Spleen (tissue), 11 donors: ENCODE data around the gene TMEM120B. TPM values are rescaled to one million over a fixed set of nuclear protein-coding genes. Genes with fewer than 3 reads are reported as not detected.
A peak's percentile ranks its signal among the peaks of the same experiment; 100 is the strongest.

Experiments used
- DNase-seq: peaks from one replicate; pipeline ENCODE4 v3.0.0-alpha.2; 2020
- H3K27ac ChIP-seq, 8 donors: fragments of 200-600 bp; sonication (generic) in 7 of 8; 1 replicate in 4 of 8; 2 replicates in 4 of 8; pipeline versions ENCODE4 v1.5.0 to v1.8.0; 2016 to 2021; ENCODE audit warnings: inconsistent platforms in 4 of 8, mild to moderate bottlenecking in 4 of 8, moderate library complexity in 1 of 8
- H3K27me3 ChIP-seq, 7 donors: fragments of 200-600 bp; sonication (generic) in 6 of 7; replicated peaks in 1 of 7; 1 replicate in 4 of 7; 2 replicates in 3 of 7; pipeline versions ENCODE4 v1.5.0 to v1.8.0; 2016 to 2021; ENCODE audit warnings: inconsistent platforms in 3 of 7, mild to moderate bottlenecking in 1 of 7
- H3K36me3 ChIP-seq, 6 donors: fragments of 200-600 bp; sonication (generic) in 5 of 6; 1 replicate in 4 of 6; 2 replicates in 2 of 6; pipeline versions ENCODE4 v1.5.0 to v1.8.0; 2016 to 2021; ENCODE audit warnings: inconsistent platforms in 2 of 6
- H3K4me1 ChIP-seq, 6 donors: fragments of 200-600 bp; sonication (generic) in 5 of 6; 1 replicate in 3 of 6; 2 replicates in 3 of 6; pipeline versions ENCODE4 v1.5.0 to v1.8.0; 2016 to 2021; ENCODE audit warnings: inconsistent platforms in 3 of 6
- H3K4me3 ChIP-seq, 8 donors: fragments of 200-600 bp; sonication (generic) in 7 of 8; 1 replicate in 4 of 8; 2 replicates in 4 of 8; pipeline versions ENCODE4 v1.5.0 to v1.8.0; 2016 to 2021; ENCODE audit warnings: inconsistent platforms in 4 of 8, mild to moderate bottlenecking in 4 of 8, moderate library complexity in 2 of 8
- H3K9me3 ChIP-seq, 8 donors: fragments of 200-600 bp; sonication (generic) in 7 of 8; 1 replicate in 4 of 8; 2 replicates in 4 of 8; pipeline versions ENCODE4 v1.5.0 to v1.8.0; 2016 to 2021; ENCODE audit warnings: inconsistent platforms in 4 of 8
- POLR2A ChIP-seq, 3 donors: fragments of 450-650 bp; IDR thresholded peaks; one replicate each; pipeline ENCODE4 v1.5.1; 2017; ENCODE audit warnings: antibody characterized with exemption in 3 of 3, mild to moderate bottlenecking in 1 of 3
- POLR2AphosphoS5 ChIP-seq, 3 donors: sonication (generic); formaldehyde crosslinking; IDR thresholded peaks; one replicate each; pipeline ENCODE4 v1.5.1; 2017; ENCODE audit warnings: antibody characterized with exemption in 3 of 3
- WGBS, 5 donors: extraction: QIAGEN DNeasy Blood & Tissue Kit in 3 of 5; methylation state at CpG; one replicate each; pipeline versions ENCODE4 v1.1.5 to v1.1.7; 2013 to 2018; 5-methylcytosine and 5-hydroxymethylcytosine counted together
- intact Hi-C: fragments of 100-400 bp; cut with DNase I; formaldehyde crosslinking; loops from one replicate; pipeline ENCODE4 v1.15.0; 2023; ENCODE audit warnings: low total_unique reads
- polyA plus RNA-seq, 3 donors: library from polyadenylated mRNA; stranded (reverse); fragments of 200-250 nt; gene quantifications; one replicate each; pipeline ENCODE4 v1.2.1, GENCODE V29; 2013
- total RNA-seq, 7 donors: library from RNA; depleted of rRNA in 3 of 7; stranded (reverse); fragments of >200 nt in 3 of 7; fragmentation: NEBNext Ultra II Directional in 4 of 7; extraction: Animal tissue kit (Norgen Biotek cat#: 25700) in 4 of 7; gene quantifications; one replicate each; pipeline versions ENCODE4 v1.1.0 to v1.2.1, GENCODE V29; 2016 to 2021
- TF ChIP-seq, protein P1 (sequence below), 11 experiments: fragments of 200-600 bp in 7 of 11; fragments of 450-650 bp in 4 of 11; sonication (generic) in 4 of 11; IDR thresholded peaks in 8 of 11; conservative IDR thresholded peaks in 3 of 11; 1 replicate in 7 of 11; 2 replicates in 4 of 11; pipeline versions ENCODE4 v1.4.0 to v1.8.0; 2016 to 2021; ENCODE audit warnings: antibody characterized with exemption in 11 of 11, inconsistent platforms in 4 of 11, mild to moderate bottlenecking in 1 of 11
- donor health status: healthy with polysubstance abuse.
- donor health status: DM: no; HTN: no; CAD: no; lungs with moderate emphysema.
- donor health status: DM: no; HTN: no; CAD: no.
- donor health status: Bipolar disorder and iron deficiency.
- donor health status: healthy.
- donor health status: DM: no; HTN: no; CAD: no.
- donor health status: DM: yes; HTN: yes; CAD: no.

Gene TMEM120B
- total and polyA plus RNA-seq, 10 donors, result 2.9 to 8.9 (median 5.8) TPM

DNA sequence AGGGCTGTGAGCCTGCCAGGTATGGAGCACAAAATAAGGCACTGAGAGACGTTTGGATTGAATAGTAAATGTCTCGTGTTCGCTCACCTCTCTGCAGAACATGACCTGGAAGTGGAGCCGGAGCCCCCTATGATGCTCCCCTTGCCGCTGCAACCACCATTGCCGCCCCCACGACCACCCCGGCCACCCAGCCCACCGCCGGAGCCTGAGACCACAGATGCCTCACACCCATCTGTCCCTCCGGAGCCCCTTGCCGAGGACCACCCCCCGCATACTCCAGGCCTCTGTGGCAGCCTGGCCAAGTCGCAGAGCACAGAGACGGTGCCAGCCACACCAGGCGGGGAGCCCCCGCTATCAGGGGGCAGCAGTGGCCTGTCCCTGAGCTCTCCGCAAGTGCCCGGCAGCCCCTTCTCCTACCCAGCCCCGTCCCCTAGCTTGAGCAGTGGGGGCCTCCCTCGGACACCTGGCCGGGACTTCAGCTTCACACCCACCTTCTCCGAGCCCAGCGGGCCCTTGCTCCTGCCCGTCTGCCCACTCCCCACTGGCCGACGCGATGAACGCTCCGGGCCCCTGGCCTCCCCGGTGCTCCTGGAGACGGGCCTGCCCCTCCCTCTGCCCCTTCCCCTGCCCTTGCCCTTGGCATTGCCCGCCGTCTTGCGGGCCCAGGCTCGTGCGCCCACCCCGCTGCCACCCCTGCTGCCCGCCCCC, 110.0 kb downstream of the TMEM120B start:
- Histone ChIP-seq H3K27ac (no peak overlapping the region), H3K4me1 (peaks cover 0 to 6% (median 0%) of the 10 kb centered on the region in 6 donors), H3K27me3 (no peaks in the 10 kb centered on the region), H3K9me3 (no peaks in the 10 kb centered on the region), H3K36me3 (peaks cover 15 to 100% (median 87%) of the 10 kb centered on the region in 6 donors), H3K4me3 (no peak overlapping the region)
- WGBS, 5 donors, result 92 to 95% (median 93%) methylated on average over 19 to 39 of the region's 39 CpGs
- DNase-seq, result no peak
- intact Hi-C loops, result no loop called here
- TF ChIP-seq POLR2AphosphoS5 (IDR thresholded peaks at IDR 0.05), result peak in 1 of 3 donors; percentile 59
- TF ChIP-seq, protein P1, sequence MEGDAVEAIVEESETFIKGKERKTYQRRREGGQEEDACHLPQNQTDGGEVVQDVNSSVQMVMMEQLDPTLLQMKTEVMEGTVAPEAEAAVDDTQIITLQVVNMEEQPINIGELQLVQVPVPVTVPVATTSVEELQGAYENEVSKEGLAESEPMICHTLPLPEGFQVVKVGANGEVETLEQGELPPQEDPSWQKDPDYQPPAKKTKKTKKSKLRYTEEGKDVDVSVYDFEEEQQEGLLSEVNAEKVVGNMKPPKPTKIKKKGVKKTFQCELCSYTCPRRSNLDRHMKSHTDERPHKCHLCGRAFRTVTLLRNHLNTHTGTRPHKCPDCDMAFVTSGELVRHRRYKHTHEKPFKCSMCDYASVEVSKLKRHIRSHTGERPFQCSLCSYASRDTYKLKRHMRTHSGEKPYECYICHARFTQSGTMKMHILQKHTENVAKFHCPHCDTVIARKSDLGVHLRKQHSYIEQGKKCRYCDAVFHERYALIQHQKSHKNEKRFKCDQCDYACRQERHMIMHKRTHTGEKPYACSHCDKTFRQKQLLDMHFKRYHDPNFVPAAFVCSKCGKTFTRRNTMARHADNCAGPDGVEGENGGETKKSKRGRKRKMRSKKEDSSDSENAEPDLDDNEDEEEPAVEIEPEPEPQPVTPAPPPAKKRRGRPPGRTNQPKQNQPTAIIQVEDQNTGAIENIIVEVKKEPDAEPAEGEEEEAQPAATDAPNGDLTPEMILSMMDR (IDR thresholded peaks at IDR 0.05 in 8 of 11, conservative IDR thresholded peaks at IDR 0.05 in 3 of 11), result no peak

DNA sequence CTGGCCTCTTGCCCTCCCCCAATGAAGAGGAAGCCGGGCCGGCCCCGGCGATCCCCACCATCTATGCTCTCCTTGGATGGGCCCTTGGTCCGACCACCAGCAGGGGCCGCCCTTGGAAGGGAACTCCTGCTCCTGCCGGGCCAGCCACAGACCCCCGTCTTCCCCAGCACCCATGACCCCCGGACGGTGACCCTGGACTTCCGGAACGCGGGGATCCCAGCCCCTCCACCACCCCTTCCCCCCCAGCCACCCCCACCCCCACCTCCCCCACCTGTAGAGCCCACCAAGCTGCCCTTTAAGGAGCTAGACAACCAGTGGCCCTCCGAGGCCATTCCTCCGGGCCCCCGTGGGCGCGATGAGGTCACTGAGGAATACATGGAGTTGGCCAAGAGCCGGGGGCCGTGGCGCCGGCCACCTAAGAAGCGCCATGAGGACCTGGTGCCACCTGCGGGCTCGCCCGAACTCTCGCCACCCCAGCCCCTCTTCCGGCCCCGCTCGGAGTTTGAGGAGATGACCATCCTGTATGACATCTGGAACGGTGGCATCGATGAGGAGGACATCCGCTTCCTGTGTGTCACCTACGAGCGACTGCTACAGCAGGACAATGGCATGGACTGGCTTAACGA, 110.7 kb downstream of the TMEM120B start:
- Histone ChIP-seq H3K27me3 (no peaks in the 10 kb centered on the region), H3K4me1 (peaks cover 0 to 6% (median 0%) of the 10 kb centered on the region in 6 donors), H3K36me3 (peaks cover 9 to 100% (median 87%) of the 10 kb centered on the region in 6 donors), H3K9me3 (no peaks in the 10 kb centered on the region), H3K4me3 (no peak overlapping the region), H3K27ac (no peak overlapping the region)
- peak in 2 of 3 donors; percentile 26 to 46 for TF ChIP-seq POLR2AphosphoS5 (IDR thresholded peaks at IDR 0.05)
- TF ChIP-seq, protein P1 (IDR thresholded peaks at IDR 0.05 in 8 of 11, conservative IDR thresholded peaks at IDR 0.05 in 3 of 11), result no peak
- intact Hi-C loops, result no loop called here
- no peak for DNase-seq
- WGBS, 5 donors, result 84 to 90% (median 89%) methylated on average over 20 to 36 of the region's 36 CpGs

GRCh38 chr12:121823727-121824115, 111.2 kb downstream of the TMEM120B start:
- no peaks in the 10 kb centered on the region for H3K27me3 ChIP-seq
- peak; percentile 5 to 38 (median 13) for TF ChIP-seq POLR2AphosphoS5 (IDR thresholded peaks at IDR 0.05)
- TF ChIP-seq, protein P1 (IDR thresholded peaks at IDR 0.05 in 8 of 11, conservative IDR thresholded peaks at IDR 0.05 in 3 of 11), result no peak
- H3K4me3 ChIP-seq, result no peak overlapping the region
- WGBS, 5 donors, result 74 to 86% (median 84%) methylated on average over 6 to 12 of the region's 12 CpGs
- DNase-seq, result no peak
- no peak overlapping the region for H3K27ac ChIP-seq
- peaks cover 13 to 100% (median 87%) of the 10 kb centered on the region in 6 donors for H3K36me3 ChIP-seq
- H3K9me3 ChIP-seq, result no peaks in the 10 kb centered on the region
- intact Hi-C loops, result no loop called here
- H3K4me1 ChIP-seq, result peaks cover 0 to 6% (median 0%) of the 10 kb centered on the region in 6 donors

DNA sequence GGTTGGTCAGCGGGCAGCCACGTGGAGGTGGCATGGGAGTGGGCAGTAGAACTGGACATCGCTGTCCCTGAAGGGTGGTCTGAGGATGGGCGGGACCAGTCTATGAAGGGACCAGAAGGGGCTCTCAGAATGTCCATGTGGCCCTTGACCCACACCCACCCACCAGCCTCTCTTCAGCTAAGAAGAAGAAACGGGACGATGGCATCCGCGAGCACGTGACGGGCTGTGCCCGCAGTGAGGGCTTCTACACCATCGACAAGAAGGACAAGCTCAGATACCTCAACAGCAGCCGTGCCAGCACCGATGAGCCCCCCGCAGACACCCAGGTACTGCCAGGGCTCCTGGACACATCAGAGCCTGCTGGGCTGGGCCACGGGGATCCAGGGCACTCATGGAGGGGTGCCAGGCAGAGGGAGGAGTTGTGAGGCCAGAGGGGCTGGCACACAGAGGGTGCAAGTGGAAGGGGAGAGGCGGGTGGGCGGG, 112.5 kb downstream of the TMEM120B start:
- DNase-seq, result no peak
- intact Hi-C loops, result no loop called here
- Histone ChIP-seq H3K4me3 (no peak overlapping the region), H3K9me3 (no peaks in the 10 kb centered on the region), H3K4me1 (peaks cover 0 to 6% (median 0%) of the 10 kb centered on the region in 6 donors), H3K27me3 (no peaks in the 10 kb centered on the region), H3K36me3 (peaks cover 6 to 100% (median 86%) of the 10 kb centered on the region in 6 donors), H3K27ac (no peak overlapping the region)
- TF ChIP-seq POLR2AphosphoS5 (IDR thresholded peaks at IDR 0.05) (peak; percentile 33 to 71 (median 34)), POLR2A (IDR thresholded peaks at IDR 0.05) (no peak)
- TF ChIP-seq, protein P1 (IDR thresholded peaks at IDR 0.05 in 8 of 11, conservative IDR thresholded peaks at IDR 0.05 in 3 of 11), result no peak
- WGBS, 5 donors, result 92 to 96% (median 93%) methylated on average over 18 of the region's 18 CpGs
